ENCODE measurements around the gene CSN1S1. TPM values are rescaled to one million over a fixed set of nuclear protein-coding genes. Genes with fewer than 3 reads are reported as not detected.

The CSN1S1 gene, protein sequence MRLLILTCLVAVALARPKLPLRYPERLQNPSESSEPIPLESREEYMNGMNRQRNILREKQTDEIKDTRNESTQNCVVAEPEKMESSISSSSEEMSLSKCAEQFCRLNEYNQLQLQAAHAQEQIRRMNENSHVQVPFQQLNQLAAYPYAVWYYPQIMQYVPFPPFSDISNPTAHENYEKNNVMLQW
- not detected in 2 replicates for total RNA-seq (2022)
- percentile 5 among the genes with signal in this experiment for Bru-seq, nascent RNA
- BruChase-seq, experiment 1, labeled RNA remaining after a 2-hour chase = not detected
- BruChase-seq, experiment 2, labeled RNA remaining after a 6-hour chase = percentile 9 among the genes with signal in this experiment
- long read RNA-seq = 0 reads

DNA sequence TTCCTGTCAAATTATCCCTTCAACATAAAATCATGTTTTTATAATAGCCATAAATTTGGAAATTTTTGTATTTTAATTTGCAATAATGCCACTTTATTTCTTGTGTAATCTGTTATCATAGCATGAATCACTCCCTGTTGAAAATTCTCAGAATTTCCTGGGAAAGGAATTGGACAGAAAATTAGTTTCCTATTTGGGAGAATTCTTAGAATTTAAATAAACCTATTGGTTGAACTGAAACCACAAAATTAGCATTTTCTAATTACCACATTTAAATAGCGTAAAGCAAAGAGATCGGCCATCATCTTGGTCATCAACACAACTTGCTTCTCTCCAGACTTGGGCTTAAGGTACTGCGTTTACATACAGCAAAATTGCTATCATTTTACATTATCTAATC, at the start of gene CSN1S1:
Gene CSN1S1 (plus strand): TSS at position 301 of the 400 bp plus-strand sequence. CDS start 1,488 bp downstream, outside the sequence.
- Mint-ChIP-seq H3K4me1 (ENCODE audit: low read depth, unreplicated experiment) (no peaks in the 10 kb centered on the region), H3K27me3 (ENCODE audit: insufficient read depth, unreplicated experiment) (no peaks in the 10 kb centered on the region), H3K36me3 (ENCODE audit: insufficient read depth, unreplicated experiment) (no peaks in the 10 kb centered on the region), H3K9me3 (ENCODE audit: unreplicated experiment) (no peaks in the 10 kb centered on the region), H3K27ac (ENCODE audit: unreplicated experiment) (no peak within 1 kb of the TSS), H3K4me3 (ENCODE audit: unreplicated experiment) (no peak within 1 kb of the TSS)
- no peaks in the 10 kb centered on the region for H3K4me1 ChIP-seq
- no peak for DNase-seq
- no peaks in the 10 kb centered on the region for H3K27me3 ChIP-seq (replicated peaks; ENCODE audit: control insufficient read depth, insufficient read depth, low read length)
- ChIA-PET CTCF (no interaction called here), POLR2A (no interaction called here)
- no TSS peak for BruUV-seq (replicated peaks)
- no peaks in the 10 kb centered on the region for H3K9me3 ChIP-seq
- intact Hi-C loops (cut with micrococcal nuclease; ENCODE audit: unreplicated experiment) = no loop called here
- TF ChIP-seq, protein P1, sequence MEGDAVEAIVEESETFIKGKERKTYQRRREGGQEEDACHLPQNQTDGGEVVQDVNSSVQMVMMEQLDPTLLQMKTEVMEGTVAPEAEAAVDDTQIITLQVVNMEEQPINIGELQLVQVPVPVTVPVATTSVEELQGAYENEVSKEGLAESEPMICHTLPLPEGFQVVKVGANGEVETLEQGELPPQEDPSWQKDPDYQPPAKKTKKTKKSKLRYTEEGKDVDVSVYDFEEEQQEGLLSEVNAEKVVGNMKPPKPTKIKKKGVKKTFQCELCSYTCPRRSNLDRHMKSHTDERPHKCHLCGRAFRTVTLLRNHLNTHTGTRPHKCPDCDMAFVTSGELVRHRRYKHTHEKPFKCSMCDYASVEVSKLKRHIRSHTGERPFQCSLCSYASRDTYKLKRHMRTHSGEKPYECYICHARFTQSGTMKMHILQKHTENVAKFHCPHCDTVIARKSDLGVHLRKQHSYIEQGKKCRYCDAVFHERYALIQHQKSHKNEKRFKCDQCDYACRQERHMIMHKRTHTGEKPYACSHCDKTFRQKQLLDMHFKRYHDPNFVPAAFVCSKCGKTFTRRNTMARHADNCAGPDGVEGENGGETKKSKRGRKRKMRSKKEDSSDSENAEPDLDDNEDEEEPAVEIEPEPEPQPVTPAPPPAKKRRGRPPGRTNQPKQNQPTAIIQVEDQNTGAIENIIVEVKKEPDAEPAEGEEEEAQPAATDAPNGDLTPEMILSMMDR (IDR thresholded peaks at IDR 0.05; ENCODE audit: insufficient read depth in 1 of 2, low read depth in 1 of 2, low read length in 1 of 2, severe bottlenecking in 1 of 2, unreplicated experiment in 1 of 2) = no peak
- H3K4me3 ChIP-seq (ENCODE audit: low read depth, low read length) = no peak within 1 kb of the TSS
- H3K36me3 ChIP-seq (ENCODE audit: control insufficient read depth, insufficient read depth, low read length) = no peaks in the 10 kb centered on the region

DNA sequence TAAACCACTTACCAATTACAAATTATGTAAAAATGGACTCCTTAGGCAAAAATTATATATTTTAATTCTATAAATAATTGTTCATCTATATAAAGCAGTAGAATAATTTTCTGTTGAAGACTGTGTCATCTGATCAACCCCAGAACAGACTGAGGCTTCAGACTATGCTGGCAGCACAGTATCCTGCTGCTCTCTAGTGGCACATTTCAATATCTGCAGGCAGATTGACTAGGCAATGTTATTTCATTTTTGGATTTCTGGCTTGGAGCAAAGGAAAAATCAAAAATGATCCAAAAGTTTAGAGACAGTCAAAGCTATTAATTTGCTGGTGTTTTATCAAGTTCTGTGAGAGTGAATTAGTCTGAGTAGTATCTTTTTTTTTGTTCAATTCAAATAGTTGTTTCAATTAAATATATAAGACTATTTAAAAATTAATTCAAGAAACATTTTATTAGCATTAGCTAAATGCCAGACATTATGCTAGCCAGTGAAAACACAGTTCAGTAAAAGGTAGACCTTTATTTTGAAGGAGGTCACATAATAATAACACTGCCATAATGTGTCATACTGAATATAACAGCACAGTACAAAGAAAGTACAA, 49.6 kb upstream of the CSN1S1 start:
- DNase-seq = peak; percentile 41 to 48
- BruUV-seq (replicated peaks) = no TSS peak
- TF ChIP-seq, protein P1 (IDR thresholded peaks at IDR 0.05; ENCODE audit: insufficient read depth in 1 of 2, low read depth in 1 of 2, low read length in 1 of 2, severe bottlenecking in 1 of 2, unreplicated experiment in 1 of 2) = peak; percentile 75 to 80
- H3K36me3 Mint-ChIP-seq (ENCODE audit: insufficient read depth, unreplicated experiment) = no peaks in the 10 kb centered on the region
- H3K36me3 ChIP-seq (ENCODE audit: control insufficient read depth, insufficient read depth, low read length) = no peaks in the 10 kb centered on the region
- no peaks in the 10 kb centered on the region; the same call in 1 of the 2 replicates for H3K4me1 ChIP-seq
- H3K4me3 Mint-ChIP-seq (ENCODE audit: unreplicated experiment) = no peak overlapping the region
- no peaks in the 10 kb centered on the region for H3K27me3 ChIP-seq (replicated peaks; ENCODE audit: control insufficient read depth, insufficient read depth, low read length)
- POLR2A ChIA-PET = no interaction called here
- H3K9me3 Mint-ChIP-seq (ENCODE audit: unreplicated experiment) = peaks cover 12% of the 10 kb centered on the region
- H3K9me3 ChIP-seq = peaks cover 13% of the 10 kb centered on the region; the same call in 1 of the 2 replicates
- intact Hi-C loops (cut with micrococcal nuclease; ENCODE audit: unreplicated experiment) = loop anchor here (1.0 to 5.0 kb wide), 6 partner anchors 49 to 624 kb away; no protein-coding TSS in a partner anchor
- H3K4me1 Mint-ChIP-seq (ENCODE audit: low read depth, unreplicated experiment) = peaks cover 13% of the 10 kb centered on the region
- H3K4me3 ChIP-seq (ENCODE audit: low read depth, low read length) = no peak overlapping the region
- CTCF ChIA-PET = interaction anchor here (1.3 to 2.2 kb wide), 2 partner anchors 50 to 191 kb away, joined by 3 to 8 read pairs; no protein-coding TSS in a partner anchor
- H3K27ac Mint-ChIP-seq (ENCODE audit: unreplicated experiment) = no peak overlapping the region
- no peaks in the 10 kb centered on the region for H3K27me3 Mint-ChIP-seq (ENCODE audit: insufficient read depth, unreplicated experiment)

DNA sequence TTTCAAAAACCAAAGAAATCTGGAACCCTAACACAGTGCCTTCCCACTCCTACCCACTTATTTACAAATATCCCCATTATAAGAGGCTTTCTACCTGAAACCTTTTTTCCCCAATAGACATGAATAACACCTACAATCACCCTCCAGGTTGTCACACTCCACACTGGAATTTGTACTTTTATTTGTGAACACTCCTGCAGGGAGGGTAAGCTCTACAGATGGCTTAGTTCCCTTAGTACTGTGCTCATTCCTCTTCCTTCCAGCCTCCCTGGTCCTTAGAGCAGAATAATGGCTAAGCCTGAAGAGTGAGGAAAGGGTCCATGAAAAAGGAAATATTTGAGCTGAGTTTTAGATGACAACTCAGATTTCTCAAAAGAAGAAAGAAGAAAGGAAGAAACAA, 48.7 kb upstream of the CSN1S1 start:
- DNase-seq = no peak
- H3K27ac Mint-ChIP-seq (ENCODE audit: unreplicated experiment) = no peak overlapping the region
- TF ChIP-seq, protein P1 (IDR thresholded peaks at IDR 0.05; ENCODE audit: insufficient read depth in 1 of 2, low read depth in 1 of 2, low read length in 1 of 2, severe bottlenecking in 1 of 2, unreplicated experiment in 1 of 2) = no peak
- no TSS peak for BruUV-seq (replicated peaks)
- peaks cover 13% of the 10 kb centered on the region for H3K4me1 Mint-ChIP-seq (ENCODE audit: low read depth, unreplicated experiment)
- H3K9me3 Mint-ChIP-seq (ENCODE audit: unreplicated experiment) = peaks cover 12% of the 10 kb centered on the region
- no peaks in the 10 kb centered on the region for H3K36me3 Mint-ChIP-seq (ENCODE audit: insufficient read depth, unreplicated experiment)
- no peaks in the 10 kb centered on the region for H3K27me3 Mint-ChIP-seq (ENCODE audit: insufficient read depth, unreplicated experiment)
- H3K4me3 ChIP-seq (ENCODE audit: low read depth, low read length) = no peak overlapping the region
- H3K36me3 ChIP-seq (ENCODE audit: control insufficient read depth, insufficient read depth, low read length) = no peaks in the 10 kb centered on the region
- ChIA-PET CTCF (no interaction called here), POLR2A (no interaction called here)
- peaks cover 13% of the 10 kb centered on the region; the same call in 1 of the 2 replicates for H3K9me3 ChIP-seq
- H3K27me3 ChIP-seq (replicated peaks; ENCODE audit: control insufficient read depth, insufficient read depth, low read length) = no peaks in the 10 kb centered on the region
- H3K4me3 Mint-ChIP-seq (ENCODE audit: unreplicated experiment) = no peak overlapping the region
- no peaks in the 10 kb centered on the region for H3K4me1 ChIP-seq
- intact Hi-C loops (cut with micrococcal nuclease; ENCODE audit: unreplicated experiment) = loop anchor here (5.0 kb wide), 2 partner anchors 115 to 385 kb away; no protein-coding TSS in a partner anchor
